ENCODE measurements around the gene RERE.

DNA sequence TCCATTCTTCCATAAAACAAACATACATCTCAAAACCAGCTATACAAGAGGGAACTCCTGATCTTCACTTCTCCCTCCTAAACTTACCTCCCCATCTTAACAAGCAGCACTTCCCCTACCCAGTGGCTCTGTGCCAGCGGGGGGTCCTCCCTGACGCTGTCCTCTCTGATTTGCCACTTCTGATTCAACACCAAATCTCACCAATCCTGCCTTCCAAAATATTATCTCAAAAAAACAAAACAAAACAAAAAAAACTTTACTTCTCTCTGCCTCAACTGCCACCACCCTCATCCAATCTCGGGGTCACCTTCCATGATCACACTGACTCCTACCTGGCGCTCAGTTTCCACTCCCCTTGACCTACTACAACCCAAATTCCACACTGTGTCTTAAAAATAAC is 426.7 kb downstream of the RERE start:
- TF ChIP-seq, protein P1, sequence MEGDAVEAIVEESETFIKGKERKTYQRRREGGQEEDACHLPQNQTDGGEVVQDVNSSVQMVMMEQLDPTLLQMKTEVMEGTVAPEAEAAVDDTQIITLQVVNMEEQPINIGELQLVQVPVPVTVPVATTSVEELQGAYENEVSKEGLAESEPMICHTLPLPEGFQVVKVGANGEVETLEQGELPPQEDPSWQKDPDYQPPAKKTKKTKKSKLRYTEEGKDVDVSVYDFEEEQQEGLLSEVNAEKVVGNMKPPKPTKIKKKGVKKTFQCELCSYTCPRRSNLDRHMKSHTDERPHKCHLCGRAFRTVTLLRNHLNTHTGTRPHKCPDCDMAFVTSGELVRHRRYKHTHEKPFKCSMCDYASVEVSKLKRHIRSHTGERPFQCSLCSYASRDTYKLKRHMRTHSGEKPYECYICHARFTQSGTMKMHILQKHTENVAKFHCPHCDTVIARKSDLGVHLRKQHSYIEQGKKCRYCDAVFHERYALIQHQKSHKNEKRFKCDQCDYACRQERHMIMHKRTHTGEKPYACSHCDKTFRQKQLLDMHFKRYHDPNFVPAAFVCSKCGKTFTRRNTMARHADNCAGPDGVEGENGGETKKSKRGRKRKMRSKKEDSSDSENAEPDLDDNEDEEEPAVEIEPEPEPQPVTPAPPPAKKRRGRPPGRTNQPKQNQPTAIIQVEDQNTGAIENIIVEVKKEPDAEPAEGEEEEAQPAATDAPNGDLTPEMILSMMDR (IDR thresholded peaks at IDR 0.05) = no peak
- TF ChIP-seq SIN3A (IDR thresholded peaks at IDR 0.05; ENCODE audit: borderline replicate concordance, insufficient read depth, low read depth, low read length) (no peak), POLR2AphosphoS5 (IDR thresholded peaks at IDR 0.05; ENCODE audit: low read depth, low read length) (no peak)

Measured in Panc1 (cell line).